K562 (cell line): ENCODE results near the gene TRMT1L. TPM values are rescaled to one million over a fixed set of nuclear protein-coding genes. Genes with fewer than 3 reads are reported as not detected.

Experiments
- CAMTA2 ChIP-seq: fragments of 250-450 bp; sonication (Bioruptor Pico); conservative IDR thresholded peaks from 2 replicates; pipeline ENCODE4 v1.5.1; 2022
- CBX5 ChIP-seq: IDR thresholded peaks from 2 replicates; pipeline ENCODE4 v1.6.1; 2014; ENCODE audit warnings: low read depth, borderline replicate concordance
- EP300 ChIP-seq: IDR thresholded peaks from 2 replicates; pipeline ENCODE4 v1.6.1; 2012; ENCODE audit warnings: low read length, improper control_type of control experiment
- FIP1L1 ChIP-seq: fragments of 200-400 bp; formaldehyde crosslinking; IDR thresholded peaks from 2 replicates; pipeline ENCODE4 v1.6.1; 2018; ENCODE audit warnings: mild to moderate bottlenecking, low read depth, low read length; ENCODE audit not compliant: poor library complexity, severe bottlenecking
- FOXJ2 ChIP-seq: fragments of 200-800 bp; sonication (Bioruptor generic); IDR thresholded peaks from 2 replicates; pipeline ENCODE4 v1.6.1; 2016; ENCODE audit warnings: missing genetic modification characterization, missing compliant biosample characterization
- GTF2E2 ChIP-seq: fragments of 200-800 bp; sonication (Bioruptor generic); IDR thresholded peaks from 2 replicates; pipeline ENCODE4 v1.6.1; 2016; ENCODE audit warnings: missing genetic modification characterization, missing compliant biosample characterization
- HBP1 ChIP-seq: fragments of 450-650 bp; formaldehyde crosslinking; IDR thresholded peaks from 2 replicates; pipeline ENCODE4 v1.4.0; 2022; ENCODE audit warnings: missing genetic modification characterization
- RAD21 ChIP-seq, 2 experiments: fragments of 250-450 bp in 1 of 2; fragments of 450-650 bp in 1 of 2; sonication (Bioruptor Pico) in 1 of 2; formaldehyde crosslinking in 1 of 2; IDR thresholded peaks in 1 of 2; conservative IDR thresholded peaks in 1 of 2; 2 replicates each; pipeline versions ENCODE4 v1.4.0 to v1.8.0; 2020 to 2022; ENCODE audit warnings: mild to moderate bottlenecking in 2 of 2, moderate library complexity in 1 of 2
- RBM14 ChIP-seq: fragments of 200-400 bp; formaldehyde crosslinking; IDR thresholded peaks from 2 replicates; pipeline ENCODE4 v1.6.1; 2018; ENCODE audit warnings: low read depth, mild to moderate bottlenecking, low read length, moderate library complexity, borderline replicate concordance; ENCODE audit not compliant: insufficient read depth
- RREB1 ChIP-seq: fragments of 250-450 bp; sonication (Bioruptor Pico); IDR thresholded peaks from 2 replicates; pipeline ENCODE4 v1.4.0; 2020
- SP1 ChIP-seq: sonication (generic); formaldehyde crosslinking; IDR thresholded peaks from 2 replicates; pipeline ENCODE4 v1.8.1; 2022; ENCODE audit warnings: mild to moderate bottlenecking, missing genetic modification reagents
- SRSF1 ChIP-seq: fragments of 200-400 bp; formaldehyde crosslinking; IDR thresholded peaks from 2 replicates; pipeline ENCODE4 v1.6.1; 2017; ENCODE audit warnings: mild to moderate bottlenecking, low read depth, low read length, moderate library complexity
- ZBTB12 ChIP-seq: fragments of 250-450 bp; sonication (Bioruptor Pico); IDR thresholded peaks from 2 replicates; pipeline ENCODE4 v1.4.0; 2020
- ZNF77 ChIP-seq: fragments of 250-450 bp; sonication (Bioruptor Pico); IDR thresholded peaks from 2 replicates; pipeline ENCODE4 v1.5.0; 2020
- polyA plus RNA-seq, 8 experiments: library from polyadenylated mRNA; depleted of rRNA in 4 of 8; stranded (reverse) in 5 of 8; unstranded in 3 of 8; fragments of >200 nt; fragmentation: Nextera tagmentation in 2 of 8; fragmentation: Illumina TruSeq in 1 of 8; extraction: Ambion mirVana in 2 of 8; extraction: Trizol in 1 of 8; gene quantifications; 2 replicates each; pipeline versions ENCODE4 v1.2.1 to v1.2.3, GENCODE V29; 2011 to 2014; ENCODE audit warnings: inconsistent platforms in 1 of 8, missing spikeins in 1 of 8
- total RNA-seq, 7 experiments: library from RNA; depleted of rRNA in 6 of 7; stranded (reverse); fragments of >200 nt in 6 of 7; fragmentation: Illumina TruSeq in 2 of 7; extraction: Trizol in 2 of 7; gene quantifications; 2 replicates each; pipeline versions ENCODE4 v1.2.1 to v1.2.3, GENCODE V29; 2011 to 2021; ENCODE audit warnings: low replicate concordance in 1 of 7
- TF ChIP-seq, protein P1 (sequence below): fragments of 450-650 bp; IDR thresholded peaks from 2 replicates; pipeline ENCODE4 v1.6.1; 2016; ENCODE audit warnings: borderline replicate concordance
- TF ChIP-seq, protein P2 (sequence below): fragments of 250-450 bp; sonication (Bioruptor Pico); IDR thresholded peaks from 2 replicates; pipeline ENCODE4 v1.8.0; 2022; ENCODE audit warnings: inconsistent platforms, mild to moderate bottlenecking, moderate library complexity, borderline replicate concordance

Gene TRMT1L
- total and polyA plus RNA-seq, 9 of the 15 experiments (the other 6 are each of a cell fraction or from before 2014, with no cell fraction given) = 6.4 to 88.9 (median 32.9) TPM

GRCh38 chr1:185156288-185156853, 382 bp downstream of the TRMT1L start (continued):
- TF ChIP-seq ZNF77 (CRISPR knock-in tag) (no peak), GTF2E2 (tag) (0 out of 2 replicates have a peak, but pooled peaks have one; percentile 37), HBP1 (no peak), SRSF1 (no peak), CAMTA2 (CRISPR knock-in tag) (no peak), CBX5 (peak; percentile 4; the same call in 1 of the 2 replicates), FIP1L1 (no peak), EP300 (no peak), SP1 (CRISPR knock-in tag) (no peak), RAD21 (CRISPR knock-in tag; conservative IDR thresholded peaks at IDR 0.05 in 1 of 2, IDR thresholded peaks at IDR 0.05 in 1 of 2) (0 out of 4 replicates have a peak, but pooled peaks of 1 of the 2 experiments have one; percentile 16), FOXJ2 (tag) (no peak), ZBTB12 (CRISPR knock-in tag) (no peak), RBM14 (no peak), RREB1 (CRISPR knock-in tag) (peak; percentile 20; the same call in 1 of the 2 replicates)
- TF ChIP-seq, protein P1, sequence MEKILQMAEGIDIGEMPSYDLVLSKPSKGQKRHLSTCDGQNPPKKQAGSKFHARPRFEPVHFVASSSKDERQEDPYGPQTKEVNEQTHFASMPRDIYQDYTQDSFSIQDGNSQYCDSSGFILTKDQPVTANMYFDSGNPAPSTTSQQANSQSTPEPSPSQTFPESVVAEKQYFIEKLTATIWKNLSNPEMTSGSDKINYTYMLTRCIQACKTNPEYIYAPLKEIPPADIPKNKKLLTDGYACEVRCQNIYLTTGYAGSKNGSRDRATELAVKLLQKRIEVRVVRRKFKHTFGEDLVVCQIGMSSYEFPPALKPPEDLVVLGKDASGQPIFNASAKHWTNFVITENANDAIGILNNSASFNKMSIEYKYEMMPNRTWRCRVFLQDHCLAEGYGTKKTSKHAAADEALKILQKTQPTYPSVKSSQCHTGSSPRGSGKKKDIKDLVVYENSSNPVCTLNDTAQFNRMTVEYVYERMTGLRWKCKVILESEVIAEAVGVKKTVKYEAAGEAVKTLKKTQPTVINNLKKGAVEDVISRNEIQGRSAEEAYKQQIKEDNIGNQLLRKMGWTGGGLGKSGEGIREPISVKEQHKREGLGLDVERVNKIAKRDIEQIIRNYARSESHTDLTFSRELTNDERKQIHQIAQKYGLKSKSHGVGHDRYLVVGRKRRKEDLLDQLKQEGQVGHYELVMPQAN = no peak
- TF ChIP-seq, protein P2, sequence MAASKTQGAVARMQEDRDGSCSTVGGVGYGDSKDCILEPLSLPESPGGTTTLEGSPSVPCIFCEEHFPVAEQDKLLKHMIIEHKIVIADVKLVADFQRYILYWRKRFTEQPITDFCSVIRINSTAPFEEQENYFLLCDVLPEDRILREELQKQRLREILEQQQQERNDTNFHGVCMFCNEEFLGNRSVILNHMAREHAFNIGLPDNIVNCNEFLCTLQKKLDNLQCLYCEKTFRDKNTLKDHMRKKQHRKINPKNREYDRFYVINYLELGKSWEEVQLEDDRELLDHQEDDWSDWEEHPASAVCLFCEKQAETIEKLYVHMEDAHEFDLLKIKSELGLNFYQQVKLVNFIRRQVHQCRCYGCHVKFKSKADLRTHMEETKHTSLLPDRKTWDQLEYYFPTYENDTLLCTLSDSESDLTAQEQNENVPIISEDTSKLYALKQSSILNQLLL (CRISPR knock-in tag) = no peak
